Activated naive CD8-positive, alpha-beta T cell treated with anti-CD3 and anti-CD28 coated beads, Interleukin-2, amount 50 U/mL, for 24 hours (primary cell): ENCODE results near the gene SYPL2.

Source experiments
- ATAC-seq: fragments of 150-1000 bp; cut with Tn5 transposase; one replicate; pipeline ENCODE4 v1.10.0; 2021
- DNase-seq: peaks from one replicate; pipeline ENCODE4 v3.0.0; 2021
- H3K27ac Mint-ChIP-seq: one replicate; pipeline ENCODE4 v1.8.0; 2021; ENCODE audit warnings: mild to moderate bottlenecking, mixed read lengths
- H3K27me3 Mint-ChIP-seq: one replicate; pipeline ENCODE4 v1.8.0; 2021; ENCODE audit warnings: mixed read lengths
- H3K36me3 Mint-ChIP-seq: one replicate; pipeline ENCODE4 v1.8.0; 2021; ENCODE audit warnings: low read depth, mixed read lengths
- H3K4me1 Mint-ChIP-seq: one replicate; pipeline ENCODE4 v1.8.0; 2021; ENCODE audit warnings: mixed read lengths
- H3K4me3 Mint-ChIP-seq: one replicate; pipeline ENCODE4 v1.8.0; 2021; ENCODE audit warnings: mild to moderate bottlenecking, moderate library complexity, mixed read lengths
- H3K9me3 Mint-ChIP-seq: one replicate; pipeline ENCODE4 v1.8.0; 2021; ENCODE audit warnings: mixed read lengths

SYPL2 gene

DNA sequence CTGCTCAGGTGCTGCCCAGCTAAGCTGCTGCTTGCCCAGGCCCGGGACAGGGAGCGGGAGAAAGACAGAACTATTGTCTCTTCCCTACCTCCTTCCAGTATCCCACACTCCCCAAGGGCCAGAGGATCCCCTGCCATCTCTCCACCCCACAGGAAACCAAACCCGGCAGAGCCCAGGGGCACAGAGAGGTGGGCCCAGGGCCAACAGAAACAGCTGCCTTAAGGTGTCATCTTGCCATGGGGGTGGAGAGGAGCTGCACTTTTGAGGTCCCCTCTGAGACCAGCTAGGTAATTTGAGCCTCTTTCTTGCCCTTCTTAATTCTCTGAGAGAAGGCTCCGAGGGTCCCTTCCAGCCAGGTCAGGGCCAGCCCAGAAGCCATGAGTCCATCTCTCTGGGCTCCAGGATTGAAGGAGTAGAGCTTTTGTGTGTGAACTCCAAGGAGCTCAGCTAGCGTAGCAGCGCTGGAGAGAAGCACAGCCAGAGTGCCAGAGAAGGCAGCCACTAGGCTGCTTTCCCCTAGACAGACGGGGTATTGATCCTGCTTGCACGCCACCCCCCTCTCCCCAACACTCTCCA lies 63.6 kb downstream of the SYPL2 start:
- no peaks in the 10 kb centered on the region for H3K27me3 Mint-ChIP-seq
- no peak for ATAC-seq
- no peak overlapping the region for H3K27ac Mint-ChIP-seq
- no peaks in the 10 kb centered on the region for H3K36me3 Mint-ChIP-seq
- no peak for DNase-seq
- H3K4me3 Mint-ChIP-seq, result no peak overlapping the region
- no peaks in the 10 kb centered on the region for H3K9me3 Mint-ChIP-seq
- peaks cover 20% of the 10 kb centered on the region for H3K4me1 Mint-ChIP-seq

DNA sequence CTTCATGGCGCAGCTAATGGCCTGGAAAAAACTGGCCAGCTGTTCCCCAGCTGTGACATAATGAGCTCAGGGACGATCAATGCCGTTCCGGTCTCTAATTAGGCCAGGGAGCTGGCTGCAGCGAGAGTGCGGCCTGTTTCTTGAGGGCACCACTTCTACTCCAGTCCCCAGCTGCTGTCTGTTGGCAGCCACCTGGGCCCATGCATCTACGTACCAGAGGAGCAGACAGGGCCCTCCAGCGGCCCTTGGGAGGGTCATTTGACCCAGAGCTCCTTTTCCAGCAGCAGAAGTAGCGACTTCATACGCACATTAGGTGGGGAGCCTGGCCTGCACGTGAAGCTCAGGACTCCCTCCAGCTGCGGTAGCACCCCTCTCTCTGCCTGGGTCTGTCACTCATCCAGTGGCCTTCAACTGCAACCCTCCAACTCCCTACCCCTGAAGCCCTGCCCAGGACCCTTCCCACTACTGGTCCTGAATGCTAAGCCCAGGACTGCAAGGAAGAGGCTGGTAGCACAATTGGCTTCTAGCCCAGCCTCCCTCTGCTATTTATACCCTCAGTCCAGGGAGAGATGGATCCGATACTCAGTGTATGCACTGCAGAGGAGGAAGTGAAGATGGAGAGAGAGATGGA lies 64.2 kb downstream of the SYPL2 start:
- H3K27me3 Mint-ChIP-seq, result no peaks in the 10 kb centered on the region
- DNase-seq, result no peak
- no peak for ATAC-seq
- no peak overlapping the region for H3K4me3 Mint-ChIP-seq
- peaks cover 20% of the 10 kb centered on the region for H3K4me1 Mint-ChIP-seq
- H3K9me3 Mint-ChIP-seq, result no peaks in the 10 kb centered on the region
- H3K36me3 Mint-ChIP-seq, result no peaks in the 10 kb centered on the region
- no peak overlapping the region for H3K27ac Mint-ChIP-seq

DNA sequence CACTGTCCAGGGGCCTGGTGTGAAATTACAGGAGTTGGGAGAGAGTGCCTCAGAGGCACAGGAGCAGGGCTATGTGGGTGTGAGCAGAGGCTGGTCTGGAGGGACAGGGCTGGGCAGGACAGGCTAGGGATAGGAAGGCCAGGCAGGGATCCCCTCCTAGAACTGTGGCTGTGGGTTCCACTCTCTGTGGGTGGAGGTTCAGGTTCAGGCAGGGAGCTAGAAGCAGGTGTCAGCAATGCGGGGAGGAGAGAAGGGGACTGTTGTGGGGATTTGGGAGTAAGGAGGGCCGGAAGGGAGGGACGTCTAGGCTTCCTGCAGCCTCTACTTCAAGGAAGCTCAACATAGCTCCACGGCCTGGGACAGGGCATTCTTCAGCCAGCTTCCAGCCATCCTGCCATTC lies 65.0 kb downstream of the SYPL2 start:
- no peak overlapping the region for H3K4me3 Mint-ChIP-seq
- H3K27ac Mint-ChIP-seq, result peak overlapping the region; percentile 43
- H3K36me3 Mint-ChIP-seq, result no peaks in the 10 kb centered on the region
- ATAC-seq (no peak), DNase-seq (no peak)
- peaks cover 20% of the 10 kb centered on the region for H3K4me1 Mint-ChIP-seq
- no peaks in the 10 kb centered on the region for H3K9me3 Mint-ChIP-seq
- no peaks in the 10 kb centered on the region for H3K27me3 Mint-ChIP-seq
